Epithelial cell of esophagus (primary cell): Measurements from ENCODE around the gene IQGAP2.
A peak's percentile ranks its signal among the peaks of the same experiment; 100 is the strongest.

Experiments used
- DNase-seq: peaks from one replicate; pipeline ENCODE4 v3.0.0; 2010; ENCODE audit warnings: low read depth
- H3K4me3 ChIP-seq: 2 replicates; pipeline ENCODE4 v1.5.1; 2011; ENCODE audit warnings: mild to moderate bottlenecking, low read length, control low read depth
- CTCF ChIP-seq: IDR thresholded peaks from 2 replicates; pipeline ENCODE4 v1.5.1; 2011; ENCODE audit warnings: low read depth, mild to moderate bottlenecking, low read length, control low read depth, inconsistent platforms; ENCODE audit not compliant: insufficient read depth; ENCODE audit errors: missing control alignments

IQGAP2 gene

GRCh38 chr5:76471406-76471805 lies 68.3 kb downstream of the IQGAP2 start:
- H3K4me3 ChIP-seq, result no peak overlapping the region
- no peak for TF ChIP-seq CTCF
- DNase-seq, result no peak

GRCh38 chr5:76471987-76472334 lies 68.9 kb downstream of the IQGAP2 start:
- TF ChIP-seq CTCF, result no peak
- H3K4me3 ChIP-seq, result no peak overlapping the region
- DNase-seq, result no peak

GRCh38 chr5:76472335-76473008 lies 69.4 kb downstream of the IQGAP2 start:
- TF ChIP-seq CTCF, result no peak
- peak; percentile 62 for DNase-seq
- H3K4me3 ChIP-seq, result no peak overlapping the region

GRCh38 chr5:76473009-76473336 lies 69.9 kb downstream of the IQGAP2 start:
- DNase-seq, result no peak
- H3K4me3 ChIP-seq, result no peak overlapping the region
- no peak for TF ChIP-seq CTCF

- no peak for TF ChIP-seq CTCF
- no peak for DNase-seq
- no peak overlapping the region for H3K4me3 ChIP-seq
Measured at GRCh38 chr5:76473661-76474060, 70.6 kb downstream of the IQGAP2 start.

GRCh38 chr5:76474377-76474776 lies 71.3 kb downstream of the IQGAP2 start:
- no peak for TF ChIP-seq CTCF
- no peak overlapping the region for H3K4me3 ChIP-seq
- DNase-seq, result no peak

GRCh38 chr5:76475385-76475784 lies 72.3 kb downstream of the IQGAP2 start:
- DNase-seq, result no peak
- H3K4me3 ChIP-seq, result no peak overlapping the region
- no peak for TF ChIP-seq CTCF
